Right lobe of liver (tissue), 6 donors: ENCODE results near the gene MBD3. TPM values are rescaled to one million over a fixed set of nuclear protein-coding genes. Genes with fewer than 3 reads are reported as not detected.

Experiments
- ATAC-seq, 4 donors: fragments of 200-7000 bp; cut with Tn5 transposase; one replicate each; pipeline ENCODE4 v1.9.1; 2020; ENCODE audit warnings: mild to moderate bottlenecking in 4 of 4, moderate library complexity in 4 of 4
- DNase-seq, 3 donors: peaks; one replicate each; pipeline ENCODE4 v3.0.0-alpha.2; 2020
- H3K27ac ChIP-seq, 3 donors: fragments of 200-600 bp; one replicate each; pipeline ENCODE4 v1.8.0; 2022
- H3K27me3 ChIP-seq, 2 donors: fragments of 200-600 bp; one replicate each; pipeline ENCODE4 v1.8.0; 2022
- H3K36me3 ChIP-seq, 4 donors: fragments of 200-600 bp; sonication (generic) in 1 of 4; one replicate each; pipeline versions ENCODE4 v1.5.1 to v1.8.0; 2017 to 2022; ENCODE audit warnings: control low read depth in 1 of 4
- H3K4me1 ChIP-seq, 4 donors: fragments of 200-600 bp; sonication (generic) in 1 of 4; one replicate each; pipeline versions ENCODE4 v1.5.1 to v1.8.0; 2017 to 2022; ENCODE audit warnings: control low read depth in 1 of 4
- H3K4me3 ChIP-seq, 3 donors: fragments of 200-600 bp; one replicate each; pipeline ENCODE4 v1.8.0; 2022
- H3K9me3 ChIP-seq, 4 donors: fragments of 200-600 bp; sonication (generic) in 1 of 4; one replicate each; pipeline versions ENCODE4 v1.5.1 to v1.8.0; 2017 to 2022; ENCODE audit warnings: control low read depth in 1 of 4
- CTCF ChIP-seq, 4 donors: fragments of 200-600 bp in 3 of 4; fragments of 450-650 bp in 1 of 4; IDR thresholded peaks; one replicate each; pipeline versions ENCODE4 v1.5.1 to v1.8.0; 2016 to 2022; ENCODE audit warnings: antibody characterized with exemption in 4 of 4, mild to moderate bottlenecking in 2 of 4
- POLR2A ChIP-seq: fragments of 450-650 bp; IDR thresholded peaks from one replicate; pipeline ENCODE4 v1.6.1; 2017; ENCODE audit warnings: antibody characterized with exemption, mild to moderate bottlenecking
- WGBS: methylation state at CpG from one replicate; pipeline ENCODE4 v1.1.6; 2018; ENCODE audit warnings: low coverage, low lambda C conversion rate; ENCODE audit not compliant: insufficient coverage; ENCODE audit errors: missing lambda C conversion rate; 5-methylcytosine and 5-hydroxymethylcytosine counted together
- intact Hi-C, 2 donors: fragments of 100-400 bp; cut with DNase I; formaldehyde crosslinking; loops; one replicate each; pipeline versions ENCODE4 v1.11.2 to v1.14.1; 2022
- total RNA-seq, 6 experiments: library from RNA; depleted of rRNA in 2 of 6; stranded (reverse); fragments of >200 nt in 2 of 6; fragmentation: NEBNext Ultra II Directional in 3 of 6; extraction: Animal tissue kit (Norgen Biotek cat#: 25700) in 3 of 6; gene quantifications; one replicate each; pipeline versions ENCODE4 v1.1.0 to v1.2.4, GENCODE V29; 2016 to 2023
- donor health status: DM: no; HTN: yes; CAD: no.
- donor health status: DM: no; HTN: no; CAD: no.
- donor health status: DM: no; HTN: no; CAD: no.
- donor health status: DM: no; HTN: yes; CAD: no.
- donor health status: DM: no; HTN: yes; CAD: no.

MBD3 gene
- total RNA-seq, 6 experiments from 2014 or later = 27.3 to 72.1 (median 30.1) TPM

- Histone ChIP-seq H3K27me3 (no peaks in the 10 kb centered on the region), H3K27ac (peak overlapping the region; percentile 57 to 83 (median 66)), H3K4me3 (peak overlapping the region; percentile 86 to 100 (median 99)), H3K9me3 (no peaks in the 10 kb centered on the region), H3K36me3 (peaks cover 0 to 2% (median 0%) of the 10 kb centered on the region in 4 donors), H3K4me1 (peaks cover 0 to 22% (median 4%) of the 10 kb centered on the region in 4 donors)
- WGBS = 15% methylated on average over 15 of the region's 16 CpGs
- TF ChIP-seq CTCF (IDR thresholded peaks at IDR 0.05) (no peak), POLR2A (no peak)
- DNase-seq (no peak), ATAC-seq (peak; percentile 8 to 38 (median 12))
- intact Hi-C loops = no loop called here
Measured at GRCh38 chr19:1606138-1606651, 13.5 kb upstream of the MBD3 start.

GRCh38 chr19:1605236-1606137, 12.8 kb upstream of the MBD3 start, which contains the start of gene UQCR11:
TSS of gene UQCR11 (minus strand) at chr19:1605462. CDS start at chr19:1605409, 53 bp downstream.
- H3K27me3 ChIP-seq = no peaks in the 10 kb centered on the region
- H3K27ac ChIP-seq = peak within 1 kb of the TSS; percentile 57 to 89 (median 83)
- peaks cover 0 to under 1% (median 0%) of the 10 kb centered on the region in 4 donors for H3K36me3 ChIP-seq
- H3K4me1 ChIP-seq = peaks cover 0 to 22% (median 4%) of the 10 kb centered on the region in 4 donors
- TF ChIP-seq CTCF (IDR thresholded peaks at IDR 0.05) (peak; percentile 31 to 50 (median 46)), POLR2A (peak; percentile 40)
- peak within 1 kb of the TSS; percentile 86 to 100 (median 99) for H3K4me3 ChIP-seq
- WGBS = under 1% methylated on average over 19 of the region's 79 CpGs
- ATAC-seq = peak; percentile 93 to 96 (median 94)
- intact Hi-C loops = no loop called here
- H3K9me3 ChIP-seq = no peaks in the 10 kb centered on the region
- peak; percentile 96 to 98 (median 97) for DNase-seq

GRCh38 chr19:1602091-1602707, 9.5 kb upstream of the MBD3 start:
- intact Hi-C loops = no loop called here
- DNase-seq (no peak), ATAC-seq (no peak)
- Histone ChIP-seq H3K9me3 (no peaks in the 10 kb centered on the region), H3K4me3 (no peak overlapping the region), H3K4me1 (peaks cover 0 to 22% (median 4%) of the 10 kb centered on the region in 4 donors), H3K27me3 (no peaks in the 10 kb centered on the region), H3K36me3 (peaks cover 0 to 24% (median 10%) of the 10 kb centered on the region in 4 donors), H3K27ac (no peak overlapping the region)
- WGBS = 93% methylated on average over 12 of the region's 21 CpGs
- TF ChIP-seq CTCF (IDR thresholded peaks at IDR 0.05) (no peak), POLR2A (no peak)

GRCh38 chr19:1601613-1602064, 9.0 kb upstream of the MBD3 start:
- 77% methylated on average over 5 of the region's 14 CpGs for WGBS
- TF ChIP-seq CTCF (IDR thresholded peaks at IDR 0.05) (no peak), POLR2A (no peak)
- H3K36me3 ChIP-seq = peaks cover 0 to 29% (median 13%) of the 10 kb centered on the region in 4 donors
- no peaks in the 10 kb centered on the region for H3K27me3 ChIP-seq
- H3K4me3 ChIP-seq = no peak overlapping the region
- intact Hi-C loops = no loop called here
- no peaks in the 10 kb centered on the region for H3K9me3 ChIP-seq
- no peak for ATAC-seq
- H3K4me1 ChIP-seq = peaks cover 0 to 22% (median 4%) of the 10 kb centered on the region in 4 donors
- no peak overlapping the region for H3K27ac ChIP-seq
- no peak for DNase-seq
